ENCODE measurements around the gene ACTR8. TPM values are rescaled to one million over a fixed set of nuclear protein-coding genes. Genes with fewer than 3 reads are reported as not detected.
A peak's percentile ranks its signal among the peaks of the same experiment; 100 is the strongest.

Gene ACTR8
- total and polyA plus RNA-seq, 2 of the 13 experiments (the other 11 are each of a cell fraction or from before 2014, with no cell fraction given) = 15.5 to 29.0 TPM

GRCh38 chr3:53844262-53845102 lies 37.5 kb downstream of the ACTR8 start (continued):
- TF ChIP-seq ZXDC (CRISPR knock-in tag; IDR thresholded peaks at IDR 0.05) (no peak; the same call in 1 of the 2 replicates), PPARG (CRISPR knock-in tag; conservative IDR thresholded peaks at IDR 0.05) (peak; percentile 52; the same call in 1 of the 2 replicates), ZNF766 (CRISPR knock-in tag; IDR thresholded peaks at IDR 0.05; ENCODE audit: borderline replicate concordance) (no peak; the same call in 1 of the 2 replicates), CTCF (CRISPR knock-in tag; IDR thresholded peaks at IDR 0.05) (no peak), ZNF556 (CRISPR knock-in tag; IDR thresholded peaks at IDR 0.05; ENCODE audit: borderline replicate concordance) (no peak), THAP7 (CRISPR knock-in tag; IDR thresholded peaks at IDR 0.05) (no peak), JUN (CRISPR knock-in tag; IDR thresholded peaks at IDR 0.05) (0 out of 2 replicates have a peak, but pooled peaks have one; percentile 24), ZFP62 (CRISPR knock-in tag; IDR thresholded peaks at IDR 0.05) (no peak), CAMTA2 (CRISPR knock-in tag; IDR thresholded peaks at IDR 0.05; ENCODE audit: borderline replicate concordance) (0 out of 2 replicates have a peak, but pooled peaks have one; percentile 57), SRSF9 (IDR thresholded peaks at IDR 0.05; ENCODE audit: borderline replicate concordance, insufficient read depth, low read depth, low read length, poor library complexity, severe bottlenecking) (no peak), ZNF20 (CRISPR knock-in tag; IDR thresholded peaks at IDR 0.05) (peak; percentile 47; the same call in 1 of the 2 replicates), NCOA2 (CRISPR knock-in tag; IDR thresholded peaks at IDR 0.05) (peak; percentile 75; the same call in 1 of the 2 replicates), ZNF530 (CRISPR knock-in tag; IDR thresholded peaks at IDR 0.05; ENCODE audit: low read depth) (no peak)
- TF ChIP-seq, protein P1, sequence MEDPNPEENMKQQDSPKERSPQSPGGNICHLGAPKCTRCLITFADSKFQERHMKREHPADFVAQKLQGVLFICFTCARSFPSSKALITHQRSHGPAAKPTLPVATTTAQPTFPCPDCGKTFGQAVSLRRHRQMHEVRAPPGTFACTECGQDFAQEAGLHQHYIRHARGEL (CRISPR knock-in tag; IDR thresholded peaks at IDR 0.05) = no peak
- TF ChIP-seq, protein P2, sequence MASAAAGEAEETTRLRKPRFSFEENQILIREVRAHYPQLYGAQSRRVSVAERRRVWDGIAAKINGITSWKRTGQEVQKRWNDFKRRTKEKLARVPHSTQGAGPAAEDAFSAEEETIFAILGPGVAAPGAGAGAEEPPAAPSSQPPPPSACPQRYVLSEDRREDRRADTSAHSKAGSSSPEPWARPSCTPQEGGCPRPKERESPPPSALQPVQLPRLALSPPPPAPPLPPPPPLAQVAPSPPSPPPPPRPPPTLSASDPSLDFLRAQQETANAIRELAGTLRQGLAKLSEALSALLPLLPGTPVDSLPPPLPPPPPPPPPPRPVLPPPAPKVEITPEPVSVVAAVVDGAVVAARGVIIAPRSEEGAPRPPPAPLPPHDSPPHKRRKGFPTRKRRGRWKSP (CRISPR knock-in tag; IDR thresholded peaks at IDR 0.05) = 0 out of 2 replicates have a peak, but pooled peaks have one; percentile 5

All from HepG2 (cell line).